ENCODE results near the gene GLS2.

GLS2 gene

GRCh38 chr12:56522411-56523193 lies 34.6 kb upstream of the GLS2 start:
- Histone ChIP-seq H3K36me3 (no peaks in the 10 kb centered on the region), H3K27ac (no peak overlapping the region), H3K27me3 (ENCODE audit: insufficient read depth, low read depth, severe bottlenecking) (no peaks in the 10 kb centered on the region), H3K9me3 (ENCODE audit: severe bottlenecking) (no peaks in the 10 kb centered on the region), H3K4me3 (ENCODE audit: low read depth, low read length) (peak overlapping the region; percentile 55)
- TF ChIP-seq CTCF (IDR thresholded peaks at IDR 0.05; ENCODE audit: low read depth, low read length), result no peak
- DNase-seq, result no peak

- DNase-seq, result peak; percentile 80
- peak within 1 kb of the TSS; percentile 40; the same call in 1 of the 2 replicates for H3K27ac ChIP-seq
These were observed 33.8 kb upstream of the GLS2 start, which contains the start of gene RBMS2 for GRCh38 chr12:56521590-56522371. Gene RBMS2, plus strand, starts transcription at chr12:56521820. Its CDS starts 204 bp downstream, at chr12:56522024.

GRCh38 chr12:56521209-56521589 lies 33.2 kb upstream of the GLS2 start:
- Histone ChIP-seq H3K36me3 (no peaks in the 10 kb centered on the region), H3K4me3 (ENCODE audit: low read depth, low read length) (peak overlapping the region; percentile 55), H3K27ac (no peak overlapping the region), H3K9me3 (ENCODE audit: severe bottlenecking) (no peaks in the 10 kb centered on the region), H3K27me3 (ENCODE audit: insufficient read depth, low read depth, severe bottlenecking) (no peaks in the 10 kb centered on the region)
- no peak for DNase-seq
- no peak for TF ChIP-seq CTCF (IDR thresholded peaks at IDR 0.05; ENCODE audit: low read depth, low read length)

More at GRCh38 chr12:56521590-56522371, 33.8 kb upstream of the GLS2 start, which contains the start of gene RBMS2:
- H3K27me3 ChIP-seq (ENCODE audit: insufficient read depth, low read depth, severe bottlenecking), result no peaks in the 10 kb centered on the region
- H3K36me3 ChIP-seq, result no peaks in the 10 kb centered on the region
- no peaks in the 10 kb centered on the region for H3K9me3 ChIP-seq (ENCODE audit: severe bottlenecking)
- no peak for TF ChIP-seq CTCF (IDR thresholded peaks at IDR 0.05; ENCODE audit: low read depth, low read length)
- H3K4me3 ChIP-seq (ENCODE audit: low read depth, low read length), result peak within 1 kb of the TSS; percentile 55

- H3K27me3 ChIP-seq (ENCODE audit: insufficient read depth, low read depth, severe bottlenecking), result no peaks in the 10 kb centered on the region
- H3K36me3 ChIP-seq, result no peaks in the 10 kb centered on the region
- H3K9me3 ChIP-seq (ENCODE audit: severe bottlenecking), result no peaks in the 10 kb centered on the region
- TF ChIP-seq CTCF (IDR thresholded peaks at IDR 0.05; ENCODE audit: low read depth, low read length), result no peak
- H3K27ac ChIP-seq, result no peak overlapping the region
- no peak overlapping the region for H3K4me3 ChIP-seq (ENCODE audit: low read depth, low read length)
- no peak for DNase-seq
These were observed 32.5 kb upstream of the GLS2 start for GRCh38 chr12:56520506-56520905.

- H3K27ac ChIP-seq, result no peak overlapping the region
- no peak for TF ChIP-seq CTCF (IDR thresholded peaks at IDR 0.05; ENCODE audit: low read depth, low read length)
- no peaks in the 10 kb centered on the region for H3K27me3 ChIP-seq (ENCODE audit: insufficient read depth, low read depth, severe bottlenecking)
- no peaks in the 10 kb centered on the region for H3K9me3 ChIP-seq (ENCODE audit: severe bottlenecking)
- H3K36me3 ChIP-seq, result no peaks in the 10 kb centered on the region
- no peak overlapping the region for H3K4me3 ChIP-seq (ENCODE audit: low read depth, low read length)
- DNase-seq, result no peak
These were observed 32.1 kb upstream of the GLS2 start for GRCh38 chr12:56520048-56520447.
